GM12873 (cell line): ENCODE measurements around the gene SYNCRIP.

Experiments used
- CTCF ChIP-seq: IDR thresholded peaks from 2 replicates; pipeline ENCODE4 v1.5.1; 2012; ENCODE audit warnings: low read depth, mild to moderate bottlenecking, moderate library complexity, low read length, control low read depth; ENCODE audit not compliant: insufficient read depth; ENCODE audit errors: missing control alignments

Gene SYNCRIP

DNA sequence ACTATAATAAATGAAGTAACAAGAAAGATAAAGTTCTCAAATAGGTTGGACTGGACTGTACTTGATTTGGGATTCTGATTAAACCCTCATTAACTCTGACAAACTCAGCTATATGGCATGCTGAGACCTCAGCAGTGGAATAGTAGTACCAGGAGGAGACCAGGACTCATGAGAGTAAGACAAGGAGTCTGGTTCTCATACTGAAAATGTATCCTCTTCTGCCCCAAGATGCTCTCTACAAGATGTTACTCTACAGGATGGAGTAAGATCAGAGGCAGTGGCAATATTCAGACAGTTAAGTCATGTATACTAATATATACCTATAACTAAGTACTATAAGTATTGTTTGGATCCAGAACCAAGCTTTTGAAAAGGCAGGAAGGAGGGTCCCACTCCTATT, 31.9 kb upstream of the SYNCRIP start:
- TF ChIP-seq CTCF = no peak

DNA sequence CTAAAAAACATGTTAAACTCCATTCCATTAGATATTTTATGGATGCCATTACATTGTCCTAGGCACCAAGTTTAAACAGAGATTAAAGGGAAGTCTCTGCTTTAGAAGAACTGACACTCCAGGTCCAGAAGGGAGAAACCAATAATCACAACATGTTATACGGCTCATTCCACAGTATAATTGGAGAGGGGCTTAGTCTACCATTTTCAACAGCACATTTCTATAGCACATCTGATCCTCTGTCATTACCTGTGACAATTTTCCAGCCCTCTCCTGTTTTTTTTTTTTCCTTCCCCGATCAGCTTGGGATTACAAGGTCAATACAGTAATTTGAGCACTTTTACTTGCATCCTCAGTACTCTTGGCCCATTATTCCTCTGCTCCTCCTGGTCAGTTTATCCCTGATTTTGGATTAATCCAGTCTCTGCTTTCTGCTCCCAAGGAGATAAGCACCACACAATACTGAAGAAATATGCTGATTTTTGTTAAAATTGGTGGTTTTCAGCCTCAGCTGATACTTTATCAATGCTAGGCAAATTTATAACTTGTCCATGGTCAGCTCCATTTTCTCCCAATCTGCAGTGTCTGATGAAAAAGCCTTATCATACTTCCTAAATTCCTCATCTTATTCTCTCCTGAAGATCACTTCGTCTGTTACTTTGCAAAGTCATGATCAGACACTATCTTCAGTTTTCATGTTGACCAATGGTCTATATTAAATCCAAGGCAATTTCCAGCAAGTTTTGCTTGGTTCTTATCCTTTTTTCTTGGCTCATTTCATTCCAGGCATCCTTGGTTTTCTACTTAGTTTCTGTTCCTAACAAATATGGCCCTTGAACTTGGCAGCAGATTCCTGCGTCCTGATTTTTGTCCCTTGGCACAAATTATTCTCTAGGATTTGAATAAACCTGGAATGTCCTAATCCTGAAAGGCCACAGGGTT, 30.8 kb upstream of the SYNCRIP start:
- TF ChIP-seq CTCF = no peak

DNA sequence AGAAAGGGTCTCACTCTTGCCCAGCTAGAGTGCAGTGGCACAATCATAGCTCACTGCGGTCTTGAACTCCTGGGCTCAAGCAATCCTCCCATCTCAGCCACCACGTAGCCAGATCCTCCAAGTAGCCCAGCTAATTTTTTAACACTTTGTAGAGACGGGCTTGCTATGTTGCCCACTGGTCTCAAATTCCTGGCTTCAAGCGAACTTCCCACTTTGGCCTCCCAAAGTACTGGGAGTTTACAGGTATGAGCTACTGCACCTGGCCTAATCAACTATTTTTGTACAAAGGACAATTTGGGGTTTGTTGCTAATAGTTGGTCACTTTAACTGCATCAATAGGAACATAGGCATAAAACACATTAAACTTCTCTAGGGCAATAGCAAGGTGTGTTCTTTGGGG, 29.9 kb upstream of the SYNCRIP start:
- TF ChIP-seq CTCF = no peak

DNA sequence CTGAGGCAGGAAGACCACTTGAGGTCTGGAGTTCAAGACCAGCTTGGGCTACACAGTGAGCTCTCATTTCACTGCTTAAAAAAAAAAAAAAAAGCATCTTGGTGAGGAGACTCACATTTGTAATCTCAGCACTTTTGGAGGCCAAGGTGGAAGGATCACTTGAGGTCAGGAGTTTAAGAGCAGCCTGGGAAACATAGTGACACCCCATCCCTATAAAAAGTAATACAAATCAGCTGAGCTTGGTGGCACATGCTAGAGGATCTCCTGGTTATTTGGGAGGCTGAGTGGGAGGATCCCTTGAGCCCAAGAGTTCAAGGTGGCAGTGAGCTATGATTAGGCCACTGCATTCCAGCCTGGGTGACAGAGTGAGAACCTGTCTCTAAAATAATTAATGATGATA, 29.4 kb upstream of the SYNCRIP start:
- TF ChIP-seq CTCF = no peak

DNA sequence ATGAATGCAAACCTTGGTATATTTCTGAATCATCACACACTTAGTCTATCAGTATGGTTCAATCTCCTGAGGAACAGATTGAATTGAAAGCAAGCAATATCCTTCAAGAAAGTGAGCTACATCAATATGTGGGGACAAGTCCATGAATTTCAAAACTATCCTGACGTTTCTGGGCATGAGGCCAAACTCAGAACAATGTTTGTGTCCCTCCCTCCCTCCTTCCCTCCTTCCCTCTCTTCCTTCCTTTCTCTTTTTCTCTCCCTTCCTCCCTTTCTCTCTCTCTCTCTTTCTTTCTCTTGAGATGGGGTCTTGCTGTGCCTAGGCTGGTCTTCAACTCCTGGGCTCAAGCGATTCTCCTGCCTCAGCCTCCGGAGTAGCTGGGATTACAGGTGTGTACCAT, 27.9 kb upstream of the SYNCRIP start:
- no peak for TF ChIP-seq CTCF

DNA sequence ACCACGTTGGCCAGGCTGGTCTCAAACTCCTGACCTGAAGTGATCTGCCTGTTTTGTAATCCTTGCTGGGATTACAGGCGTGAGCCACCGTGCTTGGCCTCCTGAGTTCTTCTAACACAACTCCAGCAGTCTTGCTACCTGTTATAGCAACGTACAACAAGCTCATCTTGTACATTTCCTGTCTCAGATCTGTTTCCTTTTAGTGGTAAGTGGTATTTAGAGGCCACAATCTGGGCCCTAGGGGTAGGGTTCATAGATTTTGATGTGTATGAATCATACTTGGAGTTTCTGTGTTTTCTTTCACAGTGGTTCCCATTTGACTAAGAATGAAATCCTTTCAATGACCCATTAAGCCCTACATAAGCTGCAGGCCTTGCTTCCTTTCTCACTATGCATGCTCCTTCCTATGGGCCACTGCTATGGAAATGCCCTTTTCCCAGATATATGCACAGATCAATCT, 27.1 kb upstream of the SYNCRIP start:
- TF ChIP-seq CTCF = no peak

DNA sequence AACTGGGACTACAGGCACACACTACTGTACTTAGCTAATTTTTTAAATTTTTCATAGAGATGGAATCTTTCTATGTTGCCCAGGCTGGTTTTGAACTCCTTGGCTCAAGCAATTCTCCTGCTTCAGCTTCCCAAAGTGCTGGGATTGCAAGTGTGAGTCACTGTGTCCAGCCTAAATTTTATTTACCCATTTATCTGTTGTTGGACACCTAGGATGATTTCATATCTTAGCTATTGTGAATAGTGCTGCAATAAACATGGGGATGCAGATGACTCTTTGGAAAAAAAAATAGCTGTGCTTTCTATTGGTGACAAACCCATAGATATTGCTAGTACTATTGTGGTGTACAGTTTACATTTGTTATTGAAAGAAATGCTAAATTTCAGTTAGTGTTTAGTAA, 19.6 kb upstream of the SYNCRIP start:
- no peak for TF ChIP-seq CTCF
